GM18909 (cell line): ENCODE data around the gene KIFAP3.

Experiments
- ATAC-seq: cut with Tn5 transposase; IDR thresholded peaks from one replicate; pipeline ENCODE4 v1.9.1; 2021; ENCODE audit warnings: mild to moderate bottlenecking; ENCODE audit not compliant: unreplicated experiment, poor library complexity

KIFAP3 gene

DNA sequence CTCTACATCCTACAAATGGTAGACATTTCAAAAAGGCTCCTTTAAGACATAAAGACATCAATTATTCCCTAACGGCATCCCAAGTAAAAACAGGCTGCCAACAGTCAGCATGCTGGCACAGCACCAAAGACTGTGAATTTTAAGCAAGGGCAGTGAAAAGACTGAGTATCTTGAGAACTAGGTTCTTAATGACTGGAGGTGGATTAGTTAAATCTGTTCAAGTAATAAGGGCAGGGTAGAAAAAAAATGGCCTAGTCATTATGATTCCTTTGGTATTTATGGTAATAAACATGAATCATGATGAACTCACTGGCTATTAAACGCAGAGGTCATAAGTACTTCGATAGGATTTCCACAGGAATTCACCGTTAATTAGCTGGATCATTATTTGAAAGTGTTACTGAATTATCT lies 75.2 kb downstream of the KIFAP3 start:
- ATAC-seq: no peak

GRCh38 chr1:169995993-169996392 lies 78.5 kb downstream of the KIFAP3 start:
- no peak for ATAC-seq

DNA sequence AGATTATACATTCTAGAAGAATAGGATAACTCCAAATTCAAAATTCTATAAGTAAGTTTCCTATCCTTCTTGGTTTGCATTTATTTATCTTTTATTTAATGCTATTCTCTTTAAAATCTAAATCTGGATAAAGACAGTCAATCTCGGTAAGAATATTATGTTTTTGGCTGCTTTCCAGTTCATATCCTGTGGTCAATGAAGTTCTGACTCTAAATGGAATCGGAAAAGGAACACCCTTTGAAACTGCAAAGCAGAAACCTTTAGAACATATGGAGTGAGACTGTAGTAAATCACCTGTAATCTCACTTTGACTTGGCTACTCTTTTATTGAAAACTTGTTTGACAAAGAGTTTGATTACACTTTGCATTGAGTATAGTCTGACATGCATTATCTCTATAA lies 85.2 kb downstream of the KIFAP3 start:
- no peak for ATAC-seq

- no peak for ATAC-seq
Observed at GRCh38 chr1:169985757-169986156, 88.7 kb downstream of the KIFAP3 start.

DNA sequence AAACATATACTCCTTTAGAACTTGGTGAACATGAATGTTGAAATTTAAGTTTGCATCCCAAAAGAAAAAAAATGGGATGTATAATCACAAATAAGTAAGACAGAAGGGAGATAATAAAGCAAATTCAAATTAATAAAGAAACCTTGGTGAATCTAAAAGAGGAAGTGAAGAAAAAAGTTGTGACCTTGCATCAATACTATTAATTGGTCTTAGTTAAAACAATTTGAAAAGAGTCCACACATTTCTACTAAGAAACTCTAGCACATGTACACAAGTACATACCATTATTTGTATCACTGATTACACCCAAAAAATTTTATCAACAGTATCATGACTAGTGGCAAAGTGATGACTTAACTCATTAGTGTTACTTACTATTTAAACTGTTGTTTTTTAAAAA lies 100.4 kb downstream of the KIFAP3 start:
- ATAC-seq: no peak

DNA sequence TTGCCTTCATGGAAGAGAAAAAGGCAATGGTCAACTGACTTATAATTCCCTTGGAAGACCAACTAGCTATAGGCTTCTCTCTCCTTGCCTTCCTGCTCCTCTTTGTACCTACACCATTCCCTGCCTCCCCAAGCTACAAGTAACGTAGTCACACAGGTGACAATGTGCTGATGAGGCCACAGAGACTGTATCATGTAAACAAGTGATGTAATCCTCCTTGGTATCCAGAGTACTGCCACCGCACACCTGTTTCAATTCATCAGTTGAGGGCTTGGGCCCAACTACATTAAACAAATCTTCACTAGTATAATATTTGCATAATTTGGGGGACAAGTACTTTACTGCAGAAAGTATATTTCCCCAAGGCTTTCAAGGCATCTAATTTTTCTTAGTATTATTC lies 104.4 kb downstream of the KIFAP3 start:
- no peak for ATAC-seq

DNA sequence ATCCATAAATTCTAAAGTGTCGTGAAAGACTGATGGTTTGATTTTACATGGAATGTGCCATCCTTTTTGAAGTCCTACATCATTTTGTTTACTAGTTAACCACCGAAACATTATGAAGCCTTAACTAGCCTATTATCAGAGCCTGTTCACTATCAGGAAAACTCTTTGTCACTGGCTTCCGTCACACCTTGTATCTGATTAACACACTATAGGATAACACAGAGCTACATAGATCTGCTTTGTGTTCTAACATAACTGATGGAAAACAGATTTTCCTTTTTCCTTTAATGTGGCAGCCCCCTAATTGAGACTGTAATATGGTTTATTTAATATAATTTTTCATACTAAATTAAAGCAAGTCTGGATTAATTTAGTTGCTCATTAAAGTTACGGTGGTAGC lies 106.3 kb downstream of the KIFAP3 start:
- ATAC-seq: no peak

GRCh38 chr1:169964206-169964605 lies 110.3 kb downstream of the KIFAP3 start:
- ATAC-seq: no peak

GRCh38 chr1:169959686-169960085 lies 114.8 kb downstream of the KIFAP3 start:
- no peak for ATAC-seq

- ATAC-seq: no peak
Observed at GRCh38 chr1:169958987-169959386, 115.5 kb downstream of the KIFAP3 start.

DNA sequence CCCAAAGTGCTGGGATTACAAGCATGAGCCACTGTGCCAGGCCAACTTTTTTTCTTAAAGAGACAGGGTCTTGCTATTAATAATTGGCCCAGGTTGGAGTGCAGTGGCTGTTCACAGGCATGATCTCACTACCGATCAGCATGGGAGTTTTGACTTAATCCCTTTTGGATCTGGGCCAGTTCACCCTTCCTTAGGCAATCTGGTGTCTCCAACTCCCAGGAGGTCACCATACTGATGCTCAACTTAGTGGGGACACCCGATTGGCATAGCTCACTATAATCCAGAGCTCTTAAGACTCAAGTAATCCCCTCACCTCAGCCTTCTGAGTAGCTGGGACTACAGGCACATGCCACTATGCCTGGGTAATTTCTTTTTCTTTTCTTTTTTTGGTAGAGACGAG lies 116.6 kb downstream of the KIFAP3 start:
- no peak for ATAC-seq

DNA sequence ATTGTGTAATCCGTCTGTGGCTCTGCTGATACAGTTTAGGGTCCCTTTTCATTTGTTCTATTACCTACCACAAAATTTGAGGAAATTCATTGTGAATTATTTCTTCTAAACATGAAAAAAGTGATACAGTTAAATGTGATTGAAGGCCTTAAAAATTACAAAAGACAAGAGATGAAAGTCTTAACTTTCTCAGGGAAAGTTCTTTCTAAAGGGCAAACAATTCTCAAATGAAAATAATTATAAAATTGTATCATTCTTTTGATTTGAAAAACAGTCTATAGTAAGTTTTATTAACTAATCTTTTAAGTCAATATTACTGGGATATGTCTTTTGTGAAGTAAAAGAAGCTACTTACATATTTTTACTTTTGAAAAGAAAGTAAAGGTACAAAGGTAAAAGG lies 123.4 kb downstream of the KIFAP3 start:
- ATAC-seq: no peak

DNA sequence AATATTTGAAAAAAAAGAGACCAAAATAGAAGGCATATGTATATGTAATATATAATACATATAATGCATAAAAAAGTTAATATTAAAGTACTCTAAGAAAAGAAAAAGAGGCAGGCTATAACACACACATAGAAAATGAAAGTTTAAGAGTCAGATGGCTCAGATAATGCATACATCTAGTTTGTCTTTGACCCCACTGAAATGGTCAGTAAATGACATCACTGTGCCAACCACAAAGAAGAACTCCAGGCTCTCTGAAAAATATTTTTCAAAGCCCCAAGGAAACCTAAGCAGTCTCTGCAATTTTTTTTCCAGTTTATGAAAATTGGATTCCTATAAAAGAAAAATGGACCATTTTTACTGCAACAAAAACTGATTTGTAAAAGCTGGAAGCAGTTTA lies 125.4 kb downstream of the KIFAP3 start:
- no peak for ATAC-seq

DNA sequence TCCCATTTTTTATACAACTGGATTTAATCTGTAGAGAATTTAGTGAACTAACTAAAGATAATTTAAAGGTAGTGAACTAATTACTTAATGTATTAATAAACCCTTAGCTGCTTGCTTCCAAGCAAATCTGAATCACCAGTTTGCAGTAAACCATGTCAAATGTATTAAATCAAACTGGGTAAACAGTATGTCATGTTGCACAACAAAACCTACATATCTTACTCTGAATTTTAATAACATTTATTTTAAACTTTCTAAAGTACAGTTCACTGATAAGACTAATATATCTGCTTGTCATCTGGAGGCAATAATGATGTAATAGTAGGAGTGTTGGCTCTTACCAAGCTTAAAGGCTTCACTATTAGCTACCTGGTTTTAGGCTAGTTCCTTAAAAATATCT lies 128.3 kb downstream of the KIFAP3 start:
- ATAC-seq: no peak

- ATAC-seq: no peak
Observed at GRCh38 chr1:169945181-169945580, 129.3 kb downstream of the KIFAP3 start.

DNA sequence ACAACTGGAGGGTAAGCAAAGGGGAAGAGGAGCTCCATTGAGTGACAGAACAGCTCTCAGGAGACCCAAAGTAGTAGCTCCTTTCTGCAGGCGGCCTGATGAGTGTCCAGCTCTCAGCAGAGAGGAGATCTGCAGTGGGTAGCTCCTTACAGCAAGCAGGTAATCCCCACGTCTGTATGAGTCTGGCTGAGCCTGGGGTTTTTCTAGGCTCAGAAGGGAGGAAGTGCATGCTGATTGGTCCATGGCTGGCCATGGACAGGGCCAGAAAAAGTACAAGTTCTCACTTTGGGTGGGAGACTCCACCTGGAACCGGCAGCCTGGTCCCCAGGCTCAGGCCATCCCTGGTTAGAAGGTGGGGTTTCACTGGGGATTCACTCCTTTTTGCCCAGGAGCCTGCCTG lies 129.9 kb downstream of the KIFAP3 start:
- ATAC-seq: no peak

- ATAC-seq: no peak
Observed at GRCh38 chr1:169943963-169944526, 130.4 kb downstream of the KIFAP3 start.

- ATAC-seq: no peak
Observed at GRCh38 chr1:169941982-169942830, 132.3 kb downstream of the KIFAP3 start.

DNA sequence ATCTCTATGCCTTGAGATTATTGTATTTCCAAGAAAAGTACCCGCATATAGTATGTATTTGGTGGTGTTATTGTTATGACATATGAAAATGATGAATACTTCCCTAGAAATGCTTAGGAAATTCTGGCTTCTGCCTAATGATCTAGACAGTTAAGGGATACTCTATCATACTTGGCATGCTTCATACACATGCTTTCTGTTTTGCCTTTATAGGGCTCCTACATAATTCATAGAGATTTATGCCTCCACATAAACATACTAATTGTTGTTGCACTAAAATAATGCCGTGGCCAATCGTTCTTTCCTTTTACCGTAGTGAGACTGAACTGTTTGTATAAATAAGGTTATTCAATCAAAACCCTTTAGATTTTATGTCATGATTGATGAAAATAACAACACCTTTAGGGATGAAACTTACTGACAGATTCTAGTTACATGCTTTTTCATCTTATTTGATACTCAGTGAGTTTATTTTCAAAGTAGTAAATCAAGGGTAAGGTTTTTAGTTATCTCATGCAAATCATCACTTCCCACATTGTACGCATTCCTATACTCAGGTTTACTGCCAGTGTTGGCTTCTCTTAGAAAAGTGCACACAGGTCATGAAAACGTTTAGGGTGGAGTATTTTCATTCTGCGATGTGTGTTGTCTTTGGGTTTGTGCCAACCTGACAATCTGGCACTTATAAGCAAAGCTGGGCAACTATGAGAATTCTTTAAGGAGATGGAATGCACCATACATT lies 140.3 kb downstream of the KIFAP3 start:
- no peak for ATAC-seq

- ATAC-seq: no peak
Observed at GRCh38 chr1:169931795-169932231, 142.7 kb downstream of the KIFAP3 start.

GRCh38 chr1:169929210-169929526 lies 145.3 kb downstream of the KIFAP3 start:
- ATAC-seq: no peak
